Measurements from ENCODE around the gene ADD3.

- TF ChIP-seq TAF1 (IDR thresholded peaks at IDR 0.05; ENCODE audit: low read depth, low read length) (no peak), POLR2AphosphoS5 (IDR thresholded peaks at IDR 0.05; ENCODE audit: low read depth, low read length) (no peak)
Observed at GRCh38 chr10:109997233-109997632, 10.6 kb upstream of the ADD3 start.
